Stimulated activated CD8-positive, alpha-beta memory T cell treated with anti-CD3 and anti-CD28 coated beads, Interleukin-15, amount 100 ng/mL, for 1 hour (primary cell): ENCODE results near the gene WWOX.
"Not testable (repeated sequence)": the region's sequence is repeated elsewhere in the genome, so short reads cannot be mapped to it uniquely, and the experiment has no call there.

ENCODE experiments used
- DNase-seq: peaks from one replicate; pipeline ENCODE4 v3.0.0-alpha.2; 2020; ENCODE audit warnings: low read depth

The WWOX gene

DNA sequence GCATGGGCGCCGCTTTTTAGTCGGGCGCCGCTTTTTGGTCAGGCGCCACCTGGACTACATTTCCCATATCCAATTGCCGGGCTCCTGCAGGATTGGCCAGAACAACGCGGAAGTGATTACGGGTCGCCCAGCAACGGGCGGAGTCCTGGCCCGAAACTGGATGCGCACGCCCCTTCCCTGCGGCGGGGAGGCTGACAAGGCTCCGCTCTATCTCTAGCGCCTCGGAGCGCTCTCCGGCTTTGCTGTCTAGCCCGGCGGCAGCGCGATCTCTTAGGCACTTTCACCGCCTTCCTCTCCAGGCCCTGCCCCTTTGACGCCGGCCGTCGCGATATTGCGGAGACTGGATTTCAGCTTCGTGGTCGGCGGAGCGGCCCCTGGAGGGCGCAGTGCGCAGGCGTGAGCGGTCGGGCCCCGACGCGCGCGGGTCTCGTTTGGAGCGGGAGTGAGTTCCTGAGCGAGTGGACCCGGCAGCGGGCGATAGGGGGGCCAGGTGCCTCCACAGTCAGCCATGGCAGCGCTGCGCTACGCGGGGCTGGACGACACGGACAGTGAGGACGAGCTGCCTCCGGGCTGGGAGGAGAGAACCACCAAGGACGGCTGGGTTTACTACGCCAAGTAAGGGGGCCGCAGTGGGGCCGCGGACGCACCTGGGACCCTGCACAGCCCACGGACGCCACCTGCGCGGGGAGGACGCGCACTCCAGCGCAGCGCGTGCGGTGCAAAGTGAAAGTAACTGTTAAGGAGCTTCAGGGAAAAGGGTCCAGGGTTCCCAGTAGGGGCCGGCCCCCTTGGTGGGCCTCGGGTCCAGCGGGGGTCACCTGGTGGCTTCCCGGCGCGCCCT, at the start of gene WWOX:
Gene WWOX, plus strand, starts transcription at position 384 of the 841 bp plus-strand sequence.
- peak; percentile 86 for DNase-seq

DNA sequence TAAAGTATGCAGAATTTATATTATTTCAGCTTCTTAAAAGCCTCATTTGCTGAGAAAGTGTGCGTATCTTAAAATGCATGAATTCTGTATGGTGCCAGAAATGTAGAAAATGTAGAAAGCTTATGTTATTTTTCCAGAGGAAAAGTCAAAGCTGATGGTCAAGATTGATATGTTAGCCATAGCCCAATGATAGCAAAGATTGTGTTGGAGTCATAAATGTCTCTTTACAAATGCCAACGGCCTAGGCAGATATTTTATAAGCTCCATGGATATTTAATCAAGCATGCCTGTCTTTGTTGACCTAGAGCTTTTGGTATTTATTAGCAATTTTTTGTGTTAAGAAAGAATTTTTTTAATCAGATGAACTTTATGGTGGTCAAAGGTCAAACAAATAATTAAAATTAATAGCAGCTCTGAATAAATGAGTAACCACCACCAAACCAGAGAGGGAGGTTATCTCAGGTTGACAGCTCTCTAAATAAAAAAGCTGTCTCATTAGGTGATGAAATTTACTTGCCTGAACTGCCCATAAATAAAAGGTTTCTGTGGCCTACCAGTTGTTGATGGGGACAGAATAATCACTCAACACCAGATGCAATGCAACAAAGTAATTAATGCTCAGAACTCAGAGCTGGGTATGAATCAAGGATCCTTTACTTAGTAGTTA, 48.6 kb upstream of the WWOX start:
- no peak for DNase-seq

DNA sequence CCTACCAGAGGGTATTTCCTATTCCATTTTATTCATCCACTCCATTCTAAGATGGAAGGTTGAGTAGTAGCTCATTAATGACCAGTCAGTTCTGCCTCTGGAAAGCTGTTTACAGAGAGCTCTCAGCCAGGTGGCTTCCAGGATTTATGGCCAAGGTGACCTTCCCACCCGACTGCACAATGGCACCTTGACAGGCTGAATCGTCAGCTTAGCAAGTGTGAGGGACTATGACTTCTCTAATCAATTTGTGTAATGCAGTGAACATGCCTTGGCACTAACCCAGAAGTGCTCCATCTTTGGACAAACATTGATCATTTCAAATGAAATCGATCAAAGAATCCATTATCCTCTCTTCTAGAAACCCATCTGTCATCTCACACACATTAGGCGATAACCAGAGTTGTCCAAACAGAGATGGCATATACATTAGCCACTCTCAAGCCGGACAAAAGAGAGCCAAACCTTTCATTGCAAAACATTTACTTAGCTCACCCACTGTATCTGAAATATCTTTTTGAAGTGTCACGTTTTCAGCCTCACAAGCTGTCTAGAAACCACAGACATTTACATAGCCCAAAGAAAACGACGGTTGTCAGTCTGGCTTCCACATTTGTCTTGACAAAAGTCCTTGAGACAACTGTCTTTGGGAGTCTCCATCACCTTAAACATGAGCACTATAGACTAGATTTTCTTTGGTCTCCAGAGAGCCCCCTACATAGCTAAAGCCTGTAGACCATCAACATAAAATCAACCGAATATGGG, 41.5 kb upstream of the WWOX start:
- DNase-seq = no peak

DNA sequence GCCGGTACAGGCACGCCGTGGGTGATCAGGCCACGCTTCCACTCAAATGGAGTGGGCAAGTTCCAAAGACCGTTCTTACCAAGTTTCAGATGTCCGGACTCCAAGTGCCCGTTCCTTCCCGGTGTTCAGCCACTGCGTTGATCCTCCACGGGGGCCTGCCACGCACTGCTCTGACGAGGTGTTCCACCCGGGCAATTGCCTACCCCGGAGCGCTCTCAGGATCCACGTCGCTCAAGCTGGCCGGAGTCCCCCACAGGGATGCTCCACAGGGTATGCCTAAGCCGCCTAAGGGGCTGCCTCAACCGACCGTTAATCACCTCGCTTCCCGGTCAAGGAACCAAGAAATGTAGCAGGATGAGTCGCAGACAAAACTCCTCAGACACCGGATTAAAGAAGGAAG, 39.6 kb upstream of the WWOX start:
- not testable (repeated sequence) for DNase-seq

- no peak for DNase-seq
Observed at GRCh38 chr16:78060295-78060694, 39.2 kb upstream of the WWOX start.

DNA sequence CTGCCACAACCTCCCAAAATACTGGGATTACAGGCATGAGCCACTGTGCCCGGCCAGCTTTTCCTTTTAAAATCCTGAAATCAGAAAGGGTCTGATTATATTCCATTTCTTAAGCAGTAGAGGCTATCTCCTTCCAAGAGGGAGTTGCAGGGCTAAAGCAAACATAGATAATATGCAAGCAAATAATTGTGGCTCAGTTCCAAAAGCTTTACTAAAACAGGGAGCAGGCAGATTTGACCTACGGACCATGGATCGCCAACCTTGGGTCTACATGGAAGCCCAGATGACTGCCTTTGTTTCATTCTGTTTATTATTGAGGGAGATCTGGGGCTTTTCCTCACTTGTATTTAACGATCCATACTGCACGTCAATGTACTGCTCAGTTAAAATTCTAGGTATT, 38.6 kb upstream of the WWOX start:
- DNase-seq = no peak

DNA sequence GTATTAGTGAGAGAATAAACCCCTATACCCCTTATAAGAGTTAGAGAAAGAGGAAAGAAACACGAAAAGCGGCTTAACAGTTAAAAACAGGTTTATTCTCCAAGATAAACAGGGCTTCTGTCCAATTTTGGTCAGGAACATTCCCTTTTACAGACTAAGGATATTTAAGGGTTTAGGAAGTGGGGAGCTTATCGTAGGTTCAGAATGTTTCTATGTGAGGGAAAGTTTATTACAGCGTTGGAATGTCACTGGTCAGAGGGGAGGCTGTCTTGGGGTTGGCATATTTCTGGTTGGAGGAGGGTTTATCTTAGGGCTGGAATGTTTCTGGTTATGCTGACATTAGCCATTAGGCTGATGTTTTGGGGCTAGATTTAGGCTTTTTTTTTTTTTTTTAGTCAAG, 34.1 kb upstream of the WWOX start:
- DNase-seq = no peak

DNA sequence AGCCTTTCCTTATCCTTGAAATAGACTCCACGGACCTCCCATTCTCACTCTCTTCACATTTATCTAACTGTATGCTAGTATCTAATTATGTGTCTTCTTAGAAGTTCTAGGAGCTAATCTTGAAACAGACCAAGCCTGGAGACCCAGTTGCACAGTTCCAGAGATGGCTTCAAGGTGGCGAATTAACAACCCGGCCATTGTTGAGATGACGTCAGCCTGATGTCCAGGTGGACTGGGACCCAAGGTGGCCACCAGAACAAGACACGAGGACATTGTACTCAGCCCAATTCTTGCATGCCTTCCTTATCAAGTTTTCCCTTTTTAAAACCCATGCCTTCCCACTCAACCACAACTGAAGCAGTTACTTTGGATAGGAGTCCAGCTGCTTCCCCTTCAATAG, 29.5 kb upstream of the WWOX start:
- DNase-seq = no peak

- no peak for DNase-seq
Observed at GRCh38 chr16:78072275-78072674, 27.2 kb upstream of the WWOX start.

DNA sequence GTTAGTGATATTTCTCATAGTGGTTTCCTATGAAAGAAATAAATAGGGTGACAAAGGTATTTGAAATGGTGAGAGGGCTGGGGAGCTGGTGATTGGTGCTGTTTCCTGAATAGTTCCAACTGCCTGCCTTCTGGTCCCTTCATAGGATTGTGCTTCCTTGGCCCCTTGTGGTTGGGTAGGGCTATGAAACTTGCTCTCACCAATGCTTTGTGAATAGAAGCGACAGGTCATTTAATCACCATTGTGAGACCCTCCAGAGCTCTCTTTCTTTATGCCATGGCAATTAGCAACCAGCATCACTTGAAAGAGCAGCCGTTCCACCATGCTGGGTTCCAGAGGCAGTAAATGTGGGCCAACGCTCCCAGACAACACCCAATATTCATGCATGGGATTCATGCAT, 23.7 kb upstream of the WWOX start:
- DNase-seq = no peak

DNA sequence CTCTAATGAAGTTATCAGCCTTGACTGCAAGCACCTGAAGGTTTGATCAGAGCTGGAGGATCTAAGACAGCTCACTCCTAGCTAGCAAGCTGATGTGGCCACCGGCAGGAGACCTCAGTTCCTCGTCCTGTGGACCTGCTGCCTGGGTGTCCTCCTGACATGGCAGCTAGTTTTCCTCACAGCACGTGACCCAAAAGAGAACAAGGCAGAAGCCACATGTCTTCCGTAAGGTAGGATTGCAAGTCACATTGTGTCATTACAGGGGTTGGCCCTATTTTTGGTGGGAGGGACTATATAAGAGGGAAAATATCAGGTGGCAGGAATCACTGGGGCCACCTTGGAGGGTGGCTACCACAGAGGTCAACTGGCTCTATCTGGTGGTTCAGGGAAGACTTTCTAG, 18.1 kb upstream of the WWOX start:
- DNase-seq = no peak

DNA sequence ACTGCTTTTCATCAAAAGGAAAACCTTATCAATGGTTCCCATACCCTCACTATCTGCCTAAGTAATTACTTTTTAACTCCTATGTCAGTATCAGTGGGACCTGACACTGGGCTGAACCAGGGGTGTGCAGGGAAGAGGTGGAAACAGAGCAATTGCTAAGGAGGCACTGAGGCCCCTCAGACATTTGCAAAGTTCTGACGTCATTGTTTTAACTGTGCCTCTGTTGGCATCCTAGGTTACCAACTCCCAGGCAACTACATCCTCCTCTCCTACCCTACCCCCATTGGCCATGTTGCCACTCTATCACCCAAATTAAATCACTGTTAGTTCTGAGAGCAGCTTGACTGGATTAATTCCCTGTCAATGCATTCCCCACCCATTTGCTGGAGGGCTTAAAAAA, 8.0 kb upstream of the WWOX start:
- DNase-seq = no peak

- no peak for DNase-seq
Observed at GRCh38 chr16:78092758-78093157, 6.7 kb upstream of the WWOX start.

GRCh38 chr16:78094166-78094565, 5.3 kb upstream of the WWOX start:
- DNase-seq = no peak

GRCh38 chr16:78094998-78095397, 4.5 kb upstream of the WWOX start:
- no peak for DNase-seq

GRCh38 chr16:78096386-78096785, 3.1 kb upstream of the WWOX start:
- no peak for DNase-seq

GRCh38 chr16:78097548-78097947, 1.9 kb upstream of the WWOX start:
- DNase-seq = no peak

- no peak for DNase-seq
Observed at GRCh38 chr16:78098087-78098486, 1.4 kb upstream of the WWOX start.

- no peak for DNase-seq
Observed at GRCh38 chr16:78098595-78099270, 721 bp upstream of the WWOX start.

DNA sequence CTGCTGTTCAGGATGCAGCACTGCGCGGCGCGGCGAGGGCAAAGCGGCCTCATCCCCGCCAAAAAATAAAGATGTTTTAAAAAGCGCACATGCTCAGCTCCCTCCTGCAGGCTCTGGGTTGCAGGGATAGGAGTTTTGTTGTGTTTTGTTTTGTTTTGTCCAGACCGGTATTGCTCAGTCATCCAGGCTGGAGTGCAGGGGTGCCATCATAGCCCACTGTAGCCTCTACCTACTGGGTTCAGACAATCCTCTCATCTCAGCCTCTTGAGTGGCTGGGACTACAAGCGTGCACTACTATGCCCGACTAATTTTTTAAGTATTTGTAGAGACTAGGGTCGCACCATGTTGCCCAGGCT, 636 bp downstream of the WWOX start:
- no peak for DNase-seq

DNA sequence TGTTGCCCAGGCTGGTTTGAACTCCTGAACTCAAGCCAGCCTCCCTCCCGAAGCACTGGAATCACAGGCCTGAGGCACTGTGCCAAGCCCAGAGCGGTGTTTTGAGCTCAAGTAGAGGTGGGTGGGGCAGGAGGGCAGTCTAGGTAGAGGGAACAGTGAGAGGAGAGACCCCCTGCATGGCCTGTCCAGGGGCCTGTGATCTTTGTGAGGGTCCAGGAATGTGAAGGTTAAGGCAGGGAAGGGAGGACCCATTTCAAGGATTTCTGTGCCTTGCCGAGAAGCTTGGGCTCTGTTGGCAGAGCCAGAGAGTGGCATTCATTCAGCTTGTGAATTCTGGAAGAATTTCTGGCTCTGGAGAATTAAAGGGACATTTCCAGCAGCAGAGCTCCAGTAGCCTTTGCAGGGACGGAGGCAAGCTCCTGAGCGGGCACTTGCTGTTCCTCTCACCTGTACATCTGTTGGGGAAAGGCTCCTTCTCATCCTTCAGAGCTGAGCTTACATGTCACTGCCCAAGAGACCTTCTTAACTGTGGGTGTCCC, 2.7 kb downstream of the WWOX start:
- DNase-seq = no peak

DNA sequence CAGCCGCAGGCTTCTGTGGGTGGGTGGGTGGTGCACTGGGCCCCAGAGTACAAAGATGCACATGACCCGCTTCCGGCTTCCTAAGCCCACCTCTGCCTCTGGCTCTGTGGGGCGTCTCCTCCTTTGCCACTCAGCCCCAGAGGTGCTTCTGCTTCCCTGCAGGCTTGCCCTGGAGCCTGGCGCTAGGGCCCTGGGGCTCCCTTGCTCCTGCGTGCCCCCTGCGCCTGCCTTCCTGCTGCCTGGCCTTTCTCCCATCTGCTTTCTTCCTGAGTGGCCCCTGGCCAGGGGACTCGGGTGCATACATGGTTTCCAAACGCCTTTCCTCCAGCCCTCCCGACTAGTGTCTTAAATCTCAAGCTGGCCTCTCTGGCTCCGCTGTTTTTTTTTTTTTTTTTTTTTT, 3.4 kb downstream of the WWOX start:
- no peak for DNase-seq
